SK-N-SH (cell line): ENCODE measurements around the gene PIP5K1B. TPM values are rescaled to one million over a fixed set of nuclear protein-coding genes. Genes with fewer than 3 reads are reported as not detected.

Experiments
- CTCF ChIA-PET: fragments of 300-600, 350-600 bp; formaldehyde crosslinking; extraction: SDS; loops from one replicate; lab custom pipeline; 2021; lab: Yijun Ruan, JAX
- POLR2A ChIA-PET: fragments of 350-600 bp; sonication (Branson Sonifier 250); formaldehyde crosslinking; extraction: SDS; loops from one replicate; lab custom pipeline; 2020; ENCODE audit warnings: antibody characterized with exemption, inconsistent platforms; lab: Yijun Ruan, JAX
- DNase-seq: peaks from one replicate; pipeline ENCODE4 v3.0.0; 2012
- H2AFZ ChIP-seq: fragments of 200-600 bp; sonication (generic); 2 replicates; pipeline ENCODE4 v1.8.1; 2016; ENCODE audit warnings: antibody characterized with exemption, mild to moderate bottlenecking, low read depth
- H3F3A ChIP-seq: fragments of 200-600 bp; sonication (generic); replicated peaks from 2 replicates; pipeline ENCODE3; 2016; ENCODE audit warnings: antibody characterized with exemption, mild to moderate bottlenecking; ENCODE audit not compliant: insufficient read depth
- H3K27ac ChIP-seq, 2 experiments: fragments of 200-500 bp in 1 of 2; fragments of 200-600 bp in 1 of 2; sonication (Bioruptor generic) in 1 of 2; sonication (generic), shearing (Covaris generic) in 1 of 2; 2 replicates each; pipeline versions ENCODE4 v1.5.1 to v1.6.1; 2014 to 2016; ENCODE audit warnings: low read depth in 2 of 2, inconsistent platforms in 1 of 2, low read length in 1 of 2, mild to moderate bottlenecking in 1 of 2, mixed read lengths in 1 of 2
- H3K27me3 ChIP-seq: fragments of 200-600 bp; sonication (generic), shearing (Covaris generic); 2 replicates; pipeline ENCODE4 v1.6.1; 2016; ENCODE audit warnings: mixed run types; ENCODE audit not compliant: insufficient read depth
- H3K36me3 ChIP-seq, 2 experiments: fragments of 200-500 bp in 1 of 2; fragments of 200-600 bp in 1 of 2; sonication (Bioruptor generic) in 1 of 2; sonication (generic) in 1 of 2; replicated peaks in 1 of 2; 2 replicates each; pipeline versions ENCODE3 to v1.5.1; 2014 to 2016; ENCODE audit warnings: low read length in 1 of 2, mild to moderate bottlenecking in 1 of 2; ENCODE audit not compliant: insufficient read depth in 2 of 2, control insufficient read depth in 1 of 2
- H3K4me1 ChIP-seq, 2 experiments: fragments of 200-500 bp in 1 of 2; fragments of 200-600 bp in 1 of 2; sonication (Bioruptor generic) in 1 of 2; sonication (generic), shearing (Covaris generic) in 1 of 2; 2 replicates each; pipeline versions ENCODE4 v1.5.1 to v1.6.1; 2014 to 2016; ENCODE audit warnings: low read depth in 1 of 2, low read length in 1 of 2, mixed run types in 1 of 2; ENCODE audit not compliant: insufficient read depth in 2 of 2, control insufficient read depth in 1 of 2
- H3K4me2 ChIP-seq: fragments of 200-600 bp; sonication (generic), shearing (Covaris generic); 2 replicates; pipeline ENCODE4 v1.6.1; 2017; ENCODE audit warnings: mixed run types
- H3K4me3 ChIP-seq, 2 experiments: fragments of 200-500 bp in 1 of 2; fragments of 200-600 bp in 1 of 2; sonication (Bioruptor generic) in 1 of 2; sonication (generic), shearing (Covaris generic) in 1 of 2; 2 replicates each; pipeline versions ENCODE4 v1.5.1 to v1.8.1; 2014 to 2016; ENCODE audit warnings: low read depth in 2 of 2, inconsistent platforms in 1 of 2, low read length in 1 of 2, mild to moderate bottlenecking in 1 of 2, mixed read lengths in 1 of 2, moderate library complexity in 1 of 2
- H3K79me2 ChIP-seq: fragments of 200-600 bp; sonication (generic); 2 replicates; pipeline ENCODE4 v1.8.1; 2017; ENCODE audit warnings: mild to moderate bottlenecking; ENCODE audit not compliant: insufficient read depth
- H3K9ac ChIP-seq: fragments of 200-600 bp; sonication (generic); 2 replicates; pipeline ENCODE4 v1.6.1; 2017; ENCODE audit warnings: mixed run types
- H3K9me2 ChIP-seq: fragments of 200-600 bp; sonication (generic); 2 replicates; pipeline ENCODE4 v1.6.1; 2017; ENCODE audit warnings: mixed run types
- H3K9me3 ChIP-seq: fragments of 200-600 bp; sonication (generic); 2 replicates; pipeline ENCODE4 v1.6.1; 2017; ENCODE audit warnings: mixed run types, mild to moderate bottlenecking, moderate library complexity
- H4K20me1 ChIP-seq: fragments of 200-600 bp; sonication (generic); 2 replicates; pipeline ENCODE4 v1.6.1; 2017; ENCODE audit warnings: mild to moderate bottlenecking, mixed run types; ENCODE audit not compliant: insufficient read depth
- EP300 ChIP-seq, 2 experiments: IDR thresholded peaks; 2 replicates each; pipeline versions ENCODE4 v1.4.0 to v1.6.1; 2012; ENCODE audit warnings: borderline replicate concordance in 1 of 2, low read depth in 1 of 2, low read length in 1 of 2
- EZH2phosphoT487 ChIP-seq: fragments of 200-600 bp; sonication (generic); IDR thresholded peaks from 2 replicates; pipeline ENCODE4 v1.6.1; 2017; ENCODE audit warnings: low read depth, mixed run types, mild to moderate bottlenecking, antibody characterized with exemption, moderate library complexity, borderline replicate concordance
- FOXJ3 ChIP-seq: sonication (generic); formaldehyde crosslinking; IDR thresholded peaks from 2 replicates; pipeline ENCODE4 v1.5.1; 2020; ENCODE audit warnings: mild to moderate bottlenecking, missing genetic modification reagents
- FOXM1 ChIP-seq: IDR thresholded peaks from 2 replicates; pipeline ENCODE4 v1.4.0; 2012; ENCODE audit warnings: low read depth, mild to moderate bottlenecking
- GABPA ChIP-seq: IDR thresholded peaks from 2 replicates; pipeline ENCODE4 v1.4.0; 2012; ENCODE audit warnings: low read depth, mild to moderate bottlenecking
- GATA2 ChIP-seq: sonication (generic); formaldehyde crosslinking; IDR thresholded peaks from 2 replicates; pipeline ENCODE4 v1.5.0; 2020; ENCODE audit warnings: mild to moderate bottlenecking, missing genetic modification reagents
- JUND ChIP-seq: IDR thresholded peaks from 2 replicates; pipeline ENCODE4 v1.4.0; 2012
- MAX ChIP-seq: IDR thresholded peaks from 2 replicates; pipeline ENCODE4 v1.4.0; 2012; ENCODE audit warnings: low read depth
- NFIC ChIP-seq: IDR thresholded peaks from 2 replicates; pipeline ENCODE4 v1.4.0; 2012; ENCODE audit warnings: borderline replicate concordance
- NRF1 ChIP-seq: IDR thresholded peaks from 2 replicates; pipeline ENCODE4 v1.6.1; 2012; ENCODE audit warnings: low read depth, mild to moderate bottlenecking, low read length
- RFX5 ChIP-seq: IDR thresholded peaks from 2 replicates; pipeline ENCODE4 v1.6.1; 2012; ENCODE audit warnings: mild to moderate bottlenecking, improper control_type of control experiment, low read length
- TCF12 ChIP-seq: IDR thresholded peaks from 2 replicates; pipeline ENCODE4 v1.4.0; 2012
- TEAD4 ChIP-seq: IDR thresholded peaks from 2 replicates; pipeline ENCODE4 v1.4.0; 2012; ENCODE audit warnings: mild to moderate bottlenecking, borderline replicate concordance; ENCODE audit not compliant: insufficient read depth
- YY1 ChIP-seq: IDR thresholded peaks from 2 replicates; pipeline ENCODE4 v1.4.0; 2012; ENCODE audit warnings: low read depth, mild to moderate bottlenecking
- ZBTB33 ChIP-seq: IDR thresholded peaks from 2 replicates; pipeline ENCODE4 v1.4.0; 2012; ENCODE audit warnings: low read depth, borderline replicate concordance
- WGBS: methylation state at CpG from one replicate; pipeline ENCODE4 v1.1.6; 2017; ENCODE audit warnings: low lambda C conversion rate; 5-methylcytosine and 5-hydroxymethylcytosine counted together
- polyA plus RNA-seq, 3 experiments: library from polyadenylated mRNA; depleted of rRNA; stranded (reverse); fragments of >200 nt; gene quantifications; 2 replicates each; pipeline ENCODE4 v1.2.3, GENCODE V29; 2012
- TF ChIP-seq, protein P1 (sequence below): IDR thresholded peaks from 2 replicates; pipeline ENCODE4 v1.6.1; 2012; ENCODE audit warnings: mild to moderate bottlenecking, low read depth, low read length, moderate library complexity
- TF ChIP-seq, protein P2 (sequence below): fragments of 150-350 bp; IDR thresholded peaks from 2 replicates; pipeline ENCODE4 v1.6.1; 2017; ENCODE audit warnings: antibody characterized with exemption, low read length, low read depth, borderline replicate concordance

Gene PIP5K1B
- polyA plus RNA-seq, 1 of the 3 experiments (the other 2 are of a cell fraction): not detected

DNA sequence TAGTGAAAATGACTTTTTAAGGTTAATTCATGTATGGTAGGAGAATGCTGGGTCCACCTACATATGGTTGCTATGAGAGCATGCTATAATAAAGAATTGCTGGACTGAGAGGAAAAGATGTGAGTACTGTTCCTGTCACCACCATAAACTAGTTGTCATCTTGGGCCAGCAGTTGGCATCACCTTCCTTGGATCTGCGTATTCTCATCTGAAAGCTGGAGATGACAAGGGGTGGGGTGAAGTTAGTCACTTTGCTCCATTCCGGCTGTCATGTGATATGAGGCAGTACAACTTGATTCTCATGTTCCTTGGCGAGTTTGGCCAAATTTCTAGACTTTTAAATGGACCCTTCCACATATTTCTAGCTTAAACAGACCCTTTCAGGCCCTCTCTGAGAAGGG is 33.3 kb downstream of the PIP5K1B start:
- no peaks in the 10 kb centered on the region for H3K36me3 ChIP-seq
- H3K4me1 ChIP-seq: no peaks in the 10 kb centered on the region
- no peak for DNase-seq
- H3K4me3 ChIP-seq: no peak overlapping the region
- no peaks in the 10 kb centered on the region for H4K20me1 ChIP-seq
- 7% methylated on average over 3 of the region's 3 CpGs for WGBS
- H3F3A ChIP-seq: no peaks in the 10 kb centered on the region
- no peaks in the 10 kb centered on the region for H3K9me3 ChIP-seq
- POLR2A ChIA-PET: no interaction called here
- H3K27ac ChIP-seq: no peak overlapping the region
- no peaks in the 10 kb centered on the region; the same call in 1 of the 2 replicates for H3K27me3 ChIP-seq
- no peak overlapping the region for H2AFZ ChIP-seq
- H3K79me2 ChIP-seq: no peaks in the 10 kb centered on the region
- CTCF ChIA-PET: interaction anchor here (1.3 kb wide), 1 partner anchor 10 kb away, joined by 3 read pairs; no protein-coding TSS in a partner anchor
- no peaks in the 10 kb centered on the region for H3K9me2 ChIP-seq
- H3K9ac ChIP-seq: no peak overlapping the region
- no peak overlapping the region for H3K4me2 ChIP-seq
- TF ChIP-seq TEAD4: no peak
- TF ChIP-seq JUND: no peak
- TF ChIP-seq NRF1: no peak
- TF ChIP-seq EZH2phosphoT487: no peak
- no peak for TF ChIP-seq EP300 (IDR thresholded peaks at IDR 0.05; ENCODE audit: borderline replicate concordance in 1 of 2, low read depth in 1 of 2, low read length in 1 of 2)
- TF ChIP-seq GATA2 (CRISPR knock-in tag): no peak
- TF ChIP-seq YY1: no peak

- Histone ChIP-seq H2AFZ (no peak overlapping the region), H3K36me3 (no peaks in the 10 kb centered on the region), H3K9ac (no peak overlapping the region), H3K79me2 (no peaks in the 10 kb centered on the region), H3K27ac (no peak overlapping the region), H3K9me2 (no peaks in the 10 kb centered on the region), H3K9me3 (no peaks in the 10 kb centered on the region), H4K20me1 (no peaks in the 10 kb centered on the region), H3K4me1 (no peaks in the 10 kb centered on the region), H3F3A (no peaks in the 10 kb centered on the region), H3K4me3 (no peak overlapping the region), H3K4me2 (no peak overlapping the region), H3K27me3 (no peaks in the 10 kb centered on the region; the same call in 1 of the 2 replicates)
- WGBS: 3% methylated on average over 2 of the region's 2 CpGs
- no peak for TF ChIP-seq ZBTB33
- TF ChIP-seq NRF1: no peak
- TF ChIP-seq TCF12: no peak
- no peak for TF ChIP-seq NFIC
- TF ChIP-seq, protein P1, sequence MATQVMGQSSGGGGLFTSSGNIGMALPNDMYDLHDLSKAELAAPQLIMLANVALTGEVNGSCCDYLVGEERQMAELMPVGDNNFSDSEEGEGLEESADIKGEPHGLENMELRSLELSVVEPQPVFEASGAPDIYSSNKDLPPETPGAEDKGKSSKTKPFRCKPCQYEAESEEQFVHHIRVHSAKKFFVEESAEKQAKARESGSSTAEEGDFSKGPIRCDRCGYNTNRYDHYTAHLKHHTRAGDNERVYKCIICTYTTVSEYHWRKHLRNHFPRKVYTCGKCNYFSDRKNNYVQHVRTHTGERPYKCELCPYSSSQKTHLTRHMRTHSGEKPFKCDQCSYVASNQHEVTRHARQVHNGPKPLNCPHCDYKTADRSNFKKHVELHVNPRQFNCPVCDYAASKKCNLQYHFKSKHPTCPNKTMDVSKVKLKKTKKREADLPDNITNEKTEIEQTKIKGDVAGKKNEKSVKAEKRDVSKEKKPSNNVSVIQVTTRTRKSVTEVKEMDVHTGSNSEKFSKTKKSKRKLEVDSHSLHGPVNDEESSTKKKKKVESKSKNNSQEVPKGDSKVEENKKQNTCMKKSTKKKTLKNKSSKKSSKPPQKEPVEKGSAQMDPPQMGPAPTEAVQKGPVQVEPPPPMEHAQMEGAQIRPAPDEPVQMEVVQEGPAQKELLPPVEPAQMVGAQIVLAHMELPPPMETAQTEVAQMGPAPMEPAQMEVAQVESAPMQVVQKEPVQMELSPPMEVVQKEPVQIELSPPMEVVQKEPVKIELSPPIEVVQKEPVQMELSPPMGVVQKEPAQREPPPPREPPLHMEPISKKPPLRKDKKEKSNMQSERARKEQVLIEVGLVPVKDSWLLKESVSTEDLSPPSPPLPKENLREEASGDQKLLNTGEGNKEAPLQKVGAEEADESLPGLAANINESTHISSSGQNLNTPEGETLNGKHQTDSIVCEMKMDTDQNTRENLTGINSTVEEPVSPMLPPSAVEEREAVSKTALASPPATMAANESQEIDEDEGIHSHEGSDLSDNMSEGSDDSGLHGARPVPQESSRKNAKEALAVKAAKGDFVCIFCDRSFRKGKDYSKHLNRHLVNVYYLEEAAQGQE: no peak
- no peak for TF ChIP-seq MAX
- TF ChIP-seq GABPA: no peak
- TF ChIP-seq FOXM1: no peak
- no peak for TF ChIP-seq RFX5
- no peak for TF ChIP-seq GATA2 (CRISPR knock-in tag)
- TF ChIP-seq FOXJ3: no peak
- TF ChIP-seq, protein P2, sequence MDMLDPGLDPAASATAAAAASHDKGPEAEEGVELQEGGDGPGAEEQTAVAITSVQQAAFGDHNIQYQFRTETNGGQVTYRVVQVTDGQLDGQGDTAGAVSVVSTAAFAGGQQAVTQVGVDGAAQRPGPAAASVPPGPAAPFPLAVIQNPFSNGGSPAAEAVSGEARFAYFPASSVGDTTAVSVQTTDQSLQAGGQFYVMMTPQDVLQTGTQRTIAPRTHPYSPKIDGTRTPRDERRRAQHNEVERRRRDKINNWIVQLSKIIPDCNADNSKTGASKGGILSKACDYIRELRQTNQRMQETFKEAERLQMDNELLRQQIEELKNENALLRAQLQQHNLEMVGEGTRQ: no peak
- ChIA-PET CTCF (no interaction called here), POLR2A (no interaction called here)
- DNase-seq: no peak
These were observed 34.7 kb downstream of the PIP5K1B start for GRCh38 chr9:68739621-68740174.
